Loucy (cell line): ENCODE measurements around the gene MYMK.

Experiments
- H2AFZ ChIP-seq: fragments of 200-600 bp; sonication (generic); 2 replicates; pipeline ENCODE4 v1.6.0; 2016; ENCODE audit warnings: antibody characterized with exemption, mild to moderate bottlenecking, low read length, moderate library complexity
- H3F3A ChIP-seq: fragments of 200-600 bp; 2 replicates; pipeline ENCODE4 v1.6.0; 2016; ENCODE audit warnings: antibody characterized with exemption, low read depth, mild to moderate bottlenecking
- H3K27me3 ChIP-seq: fragments of 200-600 bp; sonication (generic); 2 replicates; pipeline ENCODE4 v1.6.1; 2014; ENCODE audit warnings: low read length, mild to moderate bottlenecking; ENCODE audit not compliant: insufficient read depth, poor library complexity, severe bottlenecking
- H3K36me3 ChIP-seq: fragments of 200-600 bp; sonication (generic); 2 replicates; pipeline ENCODE4 v1.6.1; 2016; ENCODE audit warnings: low read length; ENCODE audit not compliant: insufficient read depth
- H3K4me1 ChIP-seq: fragments of 200-600 bp; sonication (generic); 2 replicates; pipeline ENCODE4 v1.5.1; 2014; ENCODE audit warnings: low read length, mild to moderate bottlenecking; ENCODE audit not compliant: insufficient read depth, poor library complexity, severe bottlenecking
- H3K4me2 ChIP-seq: fragments of 200-600 bp; sonication (generic); 2 replicates; pipeline ENCODE4 v1.6.0; 2014; ENCODE audit warnings: antibody characterized with exemption, low read length, low read depth, mild to moderate bottlenecking; ENCODE audit not compliant: poor library complexity, severe bottlenecking
- H3K4me3 ChIP-seq: fragments of 200-600 bp; sonication (generic); 2 replicates; pipeline ENCODE4 v1.5.1; 2014; ENCODE audit warnings: low read length, mild to moderate bottlenecking, mixed read lengths; ENCODE audit not compliant: poor library complexity, severe bottlenecking
- H3K79me2 ChIP-seq: fragments of 200-600 bp; sonication (generic); 2 replicates; pipeline ENCODE4 v1.6.1; 2014; ENCODE audit warnings: low read length; ENCODE audit not compliant: insufficient read depth
- H3K9ac ChIP-seq: fragments of 200-600 bp; sonication (generic); 2 replicates; pipeline ENCODE4 v1.6.0; 2014; ENCODE audit warnings: mild to moderate bottlenecking, low read depth, low read length, moderate library complexity; ENCODE audit not compliant: poor library complexity, severe bottlenecking
- H3K9me2 ChIP-seq: fragments of 200-600 bp; sonication (generic); replicated peaks from 2 replicates; pipeline ENCODE4 v1.6.1; 2016; ENCODE audit warnings: low read depth, low read length, mixed read lengths
- H3K9me3 ChIP-seq: fragments of 200-600 bp; sonication (generic); 2 replicates; pipeline ENCODE4 v1.6.1; 2014; ENCODE audit warnings: mild to moderate bottlenecking, antibody characterized with exemption, low read length, low read depth; ENCODE audit not compliant: insufficient read depth
- H4K20me1 ChIP-seq: fragments of 200-600 bp; sonication (generic); 2 replicates; pipeline ENCODE4 v1.6.0; 2014; ENCODE audit warnings: antibody characterized with exemption, low read length, mild to moderate bottlenecking; ENCODE audit not compliant: insufficient read depth, poor library complexity, severe bottlenecking
- EZH2phosphoT487 ChIP-seq: fragments of 200-600 bp; IDR thresholded peaks from 2 replicates; pipeline ENCODE4 v1.6.1; 2018; ENCODE audit warnings: antibody characterized with exemption, mild to moderate bottlenecking, moderate library complexity, borderline replicate concordance
- TF ChIP-seq, protein P1 (sequence below): fragments of 200-600 bp; sonication (generic); conservative IDR thresholded peaks from 2 replicates; pipeline ENCODE4 v1.5.1; 2014; ENCODE audit warnings: mild to moderate bottlenecking, antibody characterized with exemption, low read length

The MYMK gene

DNA sequence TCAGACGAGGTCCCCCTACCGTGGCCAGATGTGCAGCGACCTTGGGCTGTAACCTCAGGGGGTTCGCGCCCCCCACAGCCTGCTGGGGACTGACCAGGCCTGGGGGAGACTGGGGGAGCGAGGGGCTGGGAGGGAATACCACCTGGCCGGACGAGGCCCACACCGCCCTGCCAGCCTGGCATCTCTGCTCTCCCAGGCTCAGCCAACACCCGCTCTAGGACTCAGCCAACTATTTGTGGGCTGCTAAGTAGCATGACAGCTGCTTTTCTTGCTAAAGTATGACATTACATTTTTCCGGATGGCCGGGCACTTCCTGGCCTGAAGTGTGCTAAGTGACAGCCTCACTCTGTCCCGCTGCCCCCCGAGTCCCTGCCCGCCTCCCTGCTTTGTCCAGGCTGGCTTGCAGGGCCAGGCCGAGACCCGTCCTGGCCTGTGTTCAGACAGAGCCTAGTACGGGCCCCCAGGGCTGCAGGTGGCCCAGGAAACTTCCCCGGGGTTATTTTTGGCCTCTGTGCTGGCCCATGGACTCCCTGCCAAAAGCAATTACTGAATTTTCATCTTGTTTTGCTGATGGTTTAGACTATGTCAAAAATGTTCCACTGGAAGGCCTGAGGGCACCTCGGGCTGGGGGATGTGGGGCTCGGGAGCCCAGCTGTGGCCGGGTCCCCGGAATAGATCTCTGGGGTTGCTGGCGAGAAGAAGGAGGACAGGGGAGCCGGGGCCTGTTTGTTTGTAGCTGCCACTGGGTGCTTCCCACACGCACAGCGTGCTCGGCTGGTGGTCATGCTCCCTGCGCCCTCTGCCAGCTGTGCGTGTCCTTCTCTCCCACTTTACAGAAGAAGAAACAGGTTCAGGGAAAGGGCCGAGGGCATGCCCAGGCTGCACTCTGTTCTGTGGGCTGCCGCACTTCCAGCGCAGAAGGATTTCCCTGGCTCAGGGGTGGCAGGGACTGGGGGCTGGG lies 32.4 kb downstream of the MYMK start:
- no peaks in the 10 kb centered on the region for H3K36me3 ChIP-seq
- no peak overlapping the region for H2AFZ ChIP-seq
- H3K4me3 ChIP-seq: no peak overlapping the region
- no peaks in the 10 kb centered on the region for H3K9me3 ChIP-seq
- H3K27me3 ChIP-seq: no peaks in the 10 kb centered on the region
- H3K9me2 ChIP-seq: no peaks in the 10 kb centered on the region
- no peaks in the 10 kb centered on the region for H4K20me1 ChIP-seq
- no peaks in the 10 kb centered on the region for H3K79me2 ChIP-seq
- TF ChIP-seq, protein P1, sequence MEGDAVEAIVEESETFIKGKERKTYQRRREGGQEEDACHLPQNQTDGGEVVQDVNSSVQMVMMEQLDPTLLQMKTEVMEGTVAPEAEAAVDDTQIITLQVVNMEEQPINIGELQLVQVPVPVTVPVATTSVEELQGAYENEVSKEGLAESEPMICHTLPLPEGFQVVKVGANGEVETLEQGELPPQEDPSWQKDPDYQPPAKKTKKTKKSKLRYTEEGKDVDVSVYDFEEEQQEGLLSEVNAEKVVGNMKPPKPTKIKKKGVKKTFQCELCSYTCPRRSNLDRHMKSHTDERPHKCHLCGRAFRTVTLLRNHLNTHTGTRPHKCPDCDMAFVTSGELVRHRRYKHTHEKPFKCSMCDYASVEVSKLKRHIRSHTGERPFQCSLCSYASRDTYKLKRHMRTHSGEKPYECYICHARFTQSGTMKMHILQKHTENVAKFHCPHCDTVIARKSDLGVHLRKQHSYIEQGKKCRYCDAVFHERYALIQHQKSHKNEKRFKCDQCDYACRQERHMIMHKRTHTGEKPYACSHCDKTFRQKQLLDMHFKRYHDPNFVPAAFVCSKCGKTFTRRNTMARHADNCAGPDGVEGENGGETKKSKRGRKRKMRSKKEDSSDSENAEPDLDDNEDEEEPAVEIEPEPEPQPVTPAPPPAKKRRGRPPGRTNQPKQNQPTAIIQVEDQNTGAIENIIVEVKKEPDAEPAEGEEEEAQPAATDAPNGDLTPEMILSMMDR: no peak
- TF ChIP-seq EZH2phosphoT487: no peak
- no peaks in the 10 kb centered on the region for H3K4me1 ChIP-seq
- no peaks in the 10 kb centered on the region for H3F3A ChIP-seq
- H3K4me2 ChIP-seq: no peak overlapping the region
- no peak overlapping the region for H3K9ac ChIP-seq

DNA sequence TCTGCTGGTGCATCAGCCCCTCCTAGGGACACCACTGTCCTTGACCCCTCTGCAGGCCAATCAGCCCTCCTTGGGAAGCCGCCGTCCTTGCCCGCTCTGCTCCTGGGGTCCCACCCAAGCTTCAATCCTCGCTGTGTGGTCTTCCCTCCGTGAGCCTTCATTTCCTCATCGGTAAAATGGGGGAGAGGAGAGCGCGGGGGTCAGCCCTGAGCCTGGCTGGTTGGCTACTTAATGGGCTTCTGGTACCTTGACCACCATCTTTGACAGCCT lies 33.2 kb downstream of the MYMK start:
- Histone ChIP-seq H3K4me3 (no peak overlapping the region), H3K9me2 (no peaks in the 10 kb centered on the region), H4K20me1 (no peaks in the 10 kb centered on the region), H3F3A (no peaks in the 10 kb centered on the region), H3K79me2 (no peaks in the 10 kb centered on the region), H3K36me3 (no peaks in the 10 kb centered on the region), H3K27me3 (no peaks in the 10 kb centered on the region), H2AFZ (no peak overlapping the region), H3K9ac (no peak overlapping the region), H3K9me3 (no peaks in the 10 kb centered on the region), H3K4me2 (no peak overlapping the region), H3K4me1 (no peaks in the 10 kb centered on the region)
- TF ChIP-seq, protein P1: no peak
- TF ChIP-seq EZH2phosphoT487: no peak

DNA sequence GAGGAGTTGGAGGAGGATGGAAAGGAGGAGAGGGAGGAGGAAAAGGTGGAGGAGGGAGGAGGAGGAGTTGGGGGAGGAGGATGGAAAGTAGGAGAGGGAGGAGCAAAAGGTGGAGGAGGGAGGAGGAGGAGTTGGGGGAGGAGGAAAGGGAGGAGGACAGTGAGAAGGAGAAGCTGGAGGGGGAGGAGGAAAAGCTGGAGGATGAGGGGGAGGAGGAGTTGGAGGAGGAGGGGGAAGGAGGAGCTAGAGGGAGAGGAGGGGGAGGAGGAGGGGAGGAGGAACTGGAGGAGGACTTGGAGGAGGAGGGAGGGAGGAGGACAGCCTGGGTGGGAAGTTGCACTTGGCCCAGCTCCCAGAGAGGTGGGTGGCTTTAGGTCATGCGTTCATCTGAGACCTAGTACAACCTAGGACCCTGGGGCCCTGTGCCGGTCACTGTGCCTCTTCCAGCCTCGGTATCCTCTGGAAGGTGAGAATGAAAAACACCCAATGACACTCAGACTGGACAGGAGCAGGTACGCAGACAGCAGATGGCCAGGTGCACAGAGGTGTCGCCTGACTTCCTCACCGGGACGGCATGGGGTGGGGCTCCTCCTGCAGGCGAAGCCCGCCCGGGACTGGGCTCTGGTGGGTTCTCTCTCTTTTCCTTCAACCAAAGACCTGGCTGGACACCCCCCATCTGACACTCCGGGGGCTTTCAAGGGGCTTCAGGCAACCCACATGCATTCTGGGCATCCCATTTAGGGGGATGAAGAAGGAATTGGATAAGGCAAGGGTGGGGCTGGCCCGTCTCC lies 33.7 kb downstream of the MYMK start:
- TF ChIP-seq, protein P1: no peak
- TF ChIP-seq EZH2phosphoT487: no peak
- Histone ChIP-seq H3K9me2 (no peaks in the 10 kb centered on the region), H4K20me1 (no peaks in the 10 kb centered on the region), H2AFZ (no peak overlapping the region), H3K4me3 (no peak overlapping the region), H3K9me3 (no peaks in the 10 kb centered on the region), H3K79me2 (no peaks in the 10 kb centered on the region), H3K36me3 (no peaks in the 10 kb centered on the region), H3F3A (no peaks in the 10 kb centered on the region), H3K4me1 (no peaks in the 10 kb centered on the region), H3K27me3 (no peaks in the 10 kb centered on the region), H3K9ac (no peak overlapping the region), H3K4me2 (no peak overlapping the region)
